ENCODE data around the gene BMP10. TPM values are rescaled to one million over a fixed set of nuclear protein-coding genes. Genes with fewer than 3 reads are reported as not detected.

Gene BMP10, protein sequence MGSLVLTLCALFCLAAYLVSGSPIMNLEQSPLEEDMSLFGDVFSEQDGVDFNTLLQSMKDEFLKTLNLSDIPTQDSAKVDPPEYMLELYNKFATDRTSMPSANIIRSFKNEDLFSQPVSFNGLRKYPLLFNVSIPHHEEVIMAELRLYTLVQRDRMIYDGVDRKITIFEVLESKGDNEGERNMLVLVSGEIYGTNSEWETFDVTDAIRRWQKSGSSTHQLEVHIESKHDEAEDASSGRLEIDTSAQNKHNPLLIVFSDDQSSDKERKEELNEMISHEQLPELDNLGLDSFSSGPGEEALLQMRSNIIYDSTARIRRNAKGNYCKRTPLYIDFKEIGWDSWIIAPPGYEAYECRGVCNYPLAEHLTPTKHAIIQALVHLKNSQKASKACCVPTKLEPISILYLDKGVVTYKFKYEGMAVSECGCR
- total RNA-seq (2012; rRNA removed) = not detected in 2 replicates

DNA sequence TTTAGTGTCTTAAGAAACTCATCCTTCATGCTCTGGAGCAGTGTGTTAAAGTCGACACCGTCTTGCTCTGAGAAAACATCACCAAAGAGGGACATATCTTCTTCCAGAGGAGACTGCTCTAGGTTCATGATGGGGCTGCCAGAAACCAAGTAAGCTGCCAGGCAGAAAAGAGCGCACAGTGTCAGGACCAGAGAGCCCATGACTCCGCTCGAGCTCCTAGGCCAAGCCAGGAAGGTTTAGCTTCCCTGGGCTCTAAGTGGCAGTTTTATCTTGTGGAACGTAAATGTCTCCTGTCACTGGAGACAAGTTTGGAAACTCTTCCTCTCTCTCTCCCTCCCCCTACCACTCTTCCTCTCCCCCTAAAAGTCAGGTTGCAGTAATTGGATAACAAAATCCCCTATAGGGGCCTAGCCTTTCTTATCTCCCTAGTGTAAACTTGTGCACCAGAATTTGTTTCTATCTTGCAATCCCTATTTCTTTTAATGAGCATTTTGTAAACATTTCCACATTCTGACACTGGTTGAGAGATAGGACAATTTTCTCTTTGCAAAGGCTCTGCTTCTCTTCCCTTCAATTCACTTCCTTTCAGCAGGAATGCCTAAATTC lies at the start of gene BMP10:
Gene BMP10 (minus strand): TSS at position 239 of the 606 bp plus-strand sequence. CDS start 39 bp downstream, at position 200.
- no peaks in the 10 kb centered on the region for H3K9me3 ChIP-seq (replicated peaks; ENCODE audit: low read length)
- no peak within 1 kb of the TSS for H3K4me3 ChIP-seq (ENCODE audit: low read length)
- H3K4me1 ChIP-seq (ENCODE audit: control insufficient read depth, insufficient read depth, low read length) = no peaks in the 10 kb centered on the region
- H3K4me2 ChIP-seq (ENCODE audit: low read length) = no peak within 1 kb of the TSS
- no peaks in the 10 kb centered on the region for H3K36me3 ChIP-seq (ENCODE audit: insufficient read depth, low read length)
- no peak within 1 kb of the TSS for H3K9ac ChIP-seq (ENCODE audit: low read depth, low read length)
- peaks cover 24% of the 10 kb centered on the region for H3K27me3 ChIP-seq (ENCODE audit: control insufficient read depth, insufficient read depth, low read length)

DNA sequence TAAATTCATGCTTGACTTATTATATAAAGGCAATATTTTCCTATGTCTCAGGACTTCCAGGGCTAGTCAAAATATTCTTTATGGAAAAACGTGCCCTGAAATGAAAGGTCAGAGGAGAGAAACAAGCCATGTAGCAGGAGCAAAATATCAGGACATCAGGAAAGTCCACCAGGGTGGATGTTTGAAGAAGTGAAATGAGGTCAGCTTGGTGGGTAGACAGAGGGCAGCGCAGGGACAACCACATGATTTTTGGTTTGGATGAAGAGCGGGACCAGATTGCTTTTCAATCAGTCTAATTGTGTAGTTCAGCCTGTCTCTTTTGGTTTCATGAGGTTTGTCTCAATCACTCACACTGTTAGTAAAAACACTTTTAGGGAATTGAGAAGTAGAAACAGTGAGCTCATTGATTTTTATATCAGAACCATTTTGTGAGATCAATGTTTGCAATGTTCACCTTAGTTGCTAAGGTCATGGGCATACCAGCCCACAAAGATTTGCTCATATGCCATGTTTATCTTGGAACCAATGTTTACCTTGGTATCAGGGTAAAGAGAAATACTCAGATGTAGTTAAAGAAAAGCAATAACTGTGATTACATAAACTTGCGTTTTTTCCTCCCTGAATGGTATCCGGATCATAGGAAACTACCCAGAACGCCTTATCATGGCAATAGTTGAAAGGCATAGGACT lies 49.4 kb upstream of the BMP10 start:
- H3K4me2 ChIP-seq (ENCODE audit: low read length) = no peak overlapping the region
- H3K4me1 ChIP-seq (ENCODE audit: control insufficient read depth, insufficient read depth, low read length) = no peaks in the 10 kb centered on the region
- H3K4me3 ChIP-seq (ENCODE audit: low read length) = no peak overlapping the region
- peaks cover 11% of the 10 kb centered on the region for H3K27me3 ChIP-seq (ENCODE audit: control insufficient read depth, insufficient read depth, low read length)
- no peaks in the 10 kb centered on the region for H3K36me3 ChIP-seq (ENCODE audit: insufficient read depth, low read length)
- H3K9ac ChIP-seq (ENCODE audit: low read depth, low read length) = no peak overlapping the region
- no peaks in the 10 kb centered on the region for H3K9me3 ChIP-seq (replicated peaks; ENCODE audit: low read length)

DNA sequence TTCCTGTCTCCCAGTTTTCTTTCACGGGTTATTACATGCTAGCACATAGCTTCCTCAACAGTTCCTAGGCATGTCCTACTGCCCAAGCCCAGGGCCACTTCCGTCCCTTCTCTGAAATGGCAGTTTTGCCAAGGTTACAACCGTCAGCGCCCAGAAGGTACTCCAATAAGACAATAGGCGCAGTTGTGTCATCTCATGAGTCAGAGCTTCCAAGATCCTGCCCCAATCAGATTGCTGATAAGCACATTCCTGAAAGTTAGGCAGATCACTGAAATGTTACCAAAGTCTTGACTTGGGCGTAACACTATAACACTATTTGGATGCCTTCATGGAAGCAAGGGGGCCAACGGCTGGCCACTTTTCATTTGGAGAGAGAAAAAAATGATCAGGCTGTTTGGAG lies 47.3 kb upstream of the BMP10 start:
- Histone ChIP-seq H3K4me2 (ENCODE audit: low read length) (no peak overlapping the region), H3K4me1 (ENCODE audit: control insufficient read depth, insufficient read depth, low read length) (no peaks in the 10 kb centered on the region), H3K9me3 (replicated peaks; ENCODE audit: low read length) (no peaks in the 10 kb centered on the region), H3K9ac (ENCODE audit: low read depth, low read length) (no peak overlapping the region), H3K27me3 (ENCODE audit: control insufficient read depth, insufficient read depth, low read length) (peaks cover 11% of the 10 kb centered on the region), H3K36me3 (ENCODE audit: insufficient read depth, low read length) (no peaks in the 10 kb centered on the region), H3K4me3 (ENCODE audit: low read length) (no peak overlapping the region)

DNA sequence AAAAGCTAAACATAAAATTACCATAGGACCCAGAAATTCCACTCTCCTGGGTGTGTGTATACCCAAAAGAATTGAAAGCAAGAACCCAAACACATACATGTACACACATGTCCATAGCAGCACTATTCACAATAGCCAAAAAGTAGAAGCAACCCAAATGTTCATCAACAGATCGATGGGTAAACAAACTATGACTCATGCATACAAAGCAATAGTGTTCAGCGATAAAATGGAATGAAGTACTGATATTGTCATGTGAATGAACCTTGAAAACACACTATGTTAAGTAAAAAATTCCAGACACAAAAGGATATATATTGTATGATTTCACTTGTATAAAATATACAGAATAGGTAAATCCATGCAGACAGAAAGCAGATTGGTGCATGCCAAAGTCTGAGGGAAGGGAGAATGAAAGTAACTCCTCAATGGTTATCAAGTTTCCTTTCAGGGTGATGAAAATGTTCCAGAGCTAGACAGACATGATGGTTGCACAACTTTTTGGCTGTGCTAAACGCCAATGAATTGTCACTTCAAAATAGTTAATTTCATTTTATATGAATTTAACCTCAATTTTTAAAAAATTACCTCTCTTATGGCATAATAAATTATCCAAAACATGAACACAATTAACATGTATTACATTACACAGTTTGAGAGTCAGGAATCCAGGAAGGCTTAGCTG lies 46.0 kb upstream of the BMP10 start:
- Histone ChIP-seq H3K4me2 (ENCODE audit: low read length) (no peak overlapping the region), H3K4me1 (ENCODE audit: control insufficient read depth, insufficient read depth, low read length) (no peaks in the 10 kb centered on the region), H3K27me3 (ENCODE audit: control insufficient read depth, insufficient read depth, low read length) (peaks cover 7% of the 10 kb centered on the region), H3K9ac (ENCODE audit: low read depth, low read length) (no peak overlapping the region), H3K36me3 (ENCODE audit: insufficient read depth, low read length) (no peaks in the 10 kb centered on the region), H3K4me3 (ENCODE audit: low read length) (no peak overlapping the region), H3K9me3 (replicated peaks; ENCODE audit: low read length) (no peaks in the 10 kb centered on the region)

DNA sequence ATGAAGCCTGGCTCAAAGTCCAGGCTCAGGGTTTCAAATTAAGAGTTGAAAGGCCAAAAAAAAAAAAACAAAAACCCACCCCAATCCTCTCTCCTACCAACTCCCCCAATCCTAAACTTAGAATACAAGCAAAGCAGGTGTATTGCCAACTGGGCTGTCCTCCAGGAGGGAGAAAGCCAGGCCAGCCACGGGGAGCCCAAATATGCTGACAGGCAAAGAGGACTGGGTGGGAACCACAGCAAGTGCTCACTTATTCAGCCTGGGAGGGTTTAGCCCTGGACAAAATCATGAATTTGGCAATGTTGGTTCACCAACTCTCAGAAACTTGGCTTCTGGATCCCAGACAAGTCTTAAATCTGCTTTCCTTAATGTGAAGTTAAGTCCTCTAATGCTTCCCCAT lies 45.0 kb upstream of the BMP10 start:
- Histone ChIP-seq H3K9me3 (replicated peaks; ENCODE audit: low read length) (no peaks in the 10 kb centered on the region), H3K4me3 (ENCODE audit: low read length) (no peak overlapping the region), H3K4me1 (ENCODE audit: control insufficient read depth, insufficient read depth, low read length) (no peaks in the 10 kb centered on the region), H3K4me2 (ENCODE audit: low read length) (no peak overlapping the region), H3K36me3 (ENCODE audit: insufficient read depth, low read length) (no peaks in the 10 kb centered on the region), H3K9ac (ENCODE audit: low read depth, low read length) (no peak overlapping the region), H3K27me3 (ENCODE audit: control insufficient read depth, insufficient read depth, low read length) (peaks cover 11% of the 10 kb centered on the region)

DNA sequence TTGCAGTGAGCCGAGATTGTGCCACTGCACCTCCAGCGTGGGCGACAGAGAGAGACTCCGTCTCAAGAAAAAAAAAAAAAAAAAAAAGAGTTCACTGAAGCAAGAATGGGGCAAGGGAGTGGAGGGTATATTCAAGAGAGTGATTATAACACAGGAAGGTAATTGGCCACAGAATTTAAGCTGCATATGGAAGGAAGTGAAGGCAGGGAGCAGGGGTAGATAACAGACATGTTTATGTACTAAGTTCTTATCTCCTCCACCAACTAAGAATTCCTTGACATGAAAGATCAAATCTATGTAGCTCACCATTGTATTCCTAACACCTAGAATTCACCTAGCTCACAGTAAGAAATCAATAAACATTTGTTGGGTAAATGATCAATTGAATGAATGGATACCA lies 44.2 kb upstream of the BMP10 start:
- no peaks in the 10 kb centered on the region for H3K36me3 ChIP-seq (ENCODE audit: insufficient read depth, low read length)
- H3K4me3 ChIP-seq (ENCODE audit: low read length) = no peak overlapping the region
- H3K9me3 ChIP-seq (replicated peaks; ENCODE audit: low read length) = no peaks in the 10 kb centered on the region
- H3K9ac ChIP-seq (ENCODE audit: low read depth, low read length) = no peak overlapping the region
- H3K4me1 ChIP-seq (ENCODE audit: control insufficient read depth, insufficient read depth, low read length) = no peaks in the 10 kb centered on the region
- H3K4me2 ChIP-seq (ENCODE audit: low read length) = no peak overlapping the region
- peaks cover 11% of the 10 kb centered on the region for H3K27me3 ChIP-seq (ENCODE audit: control insufficient read depth, insufficient read depth, low read length)

DNA sequence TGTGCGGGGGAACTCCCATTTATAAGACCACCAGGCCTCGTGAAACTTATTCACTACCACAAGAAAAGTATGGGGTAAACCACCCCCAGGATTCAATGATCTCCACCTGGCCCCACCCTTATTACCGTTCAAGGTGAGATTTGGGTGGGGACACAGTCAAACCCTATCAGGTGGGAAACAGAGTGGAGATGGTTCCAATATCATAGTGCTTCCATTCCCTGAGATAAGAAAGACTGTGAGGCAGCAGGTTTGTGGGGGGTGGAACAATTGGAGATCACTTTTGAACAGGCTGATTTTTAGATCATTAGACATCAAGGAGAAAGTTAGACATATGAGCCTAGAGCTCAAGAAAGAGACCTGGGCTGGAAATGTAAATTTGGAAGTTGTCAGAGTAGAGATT lies 42.2 kb upstream of the BMP10 start:
- no peak overlapping the region for H3K4me2 ChIP-seq (ENCODE audit: low read length)
- peaks cover 8% of the 10 kb centered on the region for H3K4me1 ChIP-seq (ENCODE audit: control insufficient read depth, insufficient read depth, low read length)
- no peak overlapping the region for H3K4me3 ChIP-seq (ENCODE audit: low read length)
- H3K27me3 ChIP-seq (ENCODE audit: control insufficient read depth, insufficient read depth, low read length) = peaks cover 11% of the 10 kb centered on the region
- no peak overlapping the region for H3K9ac ChIP-seq (ENCODE audit: low read depth, low read length)
- H3K36me3 ChIP-seq (ENCODE audit: insufficient read depth, low read length) = no peaks in the 10 kb centered on the region
- H3K9me3 ChIP-seq (replicated peaks; ENCODE audit: low read length) = no peaks in the 10 kb centered on the region

DNA sequence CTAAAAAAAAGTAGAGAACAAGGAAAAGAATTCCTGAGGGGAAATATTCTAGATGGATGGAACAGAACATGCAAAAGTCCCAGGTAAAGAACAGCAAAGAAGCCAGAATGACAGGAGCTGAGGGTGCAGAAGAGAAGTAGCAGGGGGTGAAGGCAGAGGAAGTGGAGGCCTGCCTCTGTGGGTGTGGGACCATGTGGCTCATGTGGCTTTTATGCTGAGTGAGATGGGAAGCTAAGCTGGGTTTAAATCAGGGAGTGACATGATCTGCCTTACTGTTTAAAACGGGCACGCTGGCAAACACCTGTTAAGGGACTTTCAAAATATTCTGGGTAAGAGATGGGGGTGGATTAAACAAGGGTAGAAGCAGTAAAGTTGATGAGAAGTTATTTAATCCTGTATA lies 41.5 kb upstream of the BMP10 start:
- no peak overlapping the region for H3K4me2 ChIP-seq (ENCODE audit: low read length)
- H3K9ac ChIP-seq (ENCODE audit: low read depth, low read length) = no peak overlapping the region
- no peaks in the 10 kb centered on the region for H3K36me3 ChIP-seq (ENCODE audit: insufficient read depth, low read length)
- peaks cover 11% of the 10 kb centered on the region for H3K4me1 ChIP-seq (ENCODE audit: control insufficient read depth, insufficient read depth, low read length)
- no peak overlapping the region for H3K4me3 ChIP-seq (ENCODE audit: low read length)
- H3K9me3 ChIP-seq (replicated peaks; ENCODE audit: low read length) = no peaks in the 10 kb centered on the region
- H3K27me3 ChIP-seq (ENCODE audit: control insufficient read depth, insufficient read depth, low read length) = peaks cover 10% of the 10 kb centered on the region

DNA sequence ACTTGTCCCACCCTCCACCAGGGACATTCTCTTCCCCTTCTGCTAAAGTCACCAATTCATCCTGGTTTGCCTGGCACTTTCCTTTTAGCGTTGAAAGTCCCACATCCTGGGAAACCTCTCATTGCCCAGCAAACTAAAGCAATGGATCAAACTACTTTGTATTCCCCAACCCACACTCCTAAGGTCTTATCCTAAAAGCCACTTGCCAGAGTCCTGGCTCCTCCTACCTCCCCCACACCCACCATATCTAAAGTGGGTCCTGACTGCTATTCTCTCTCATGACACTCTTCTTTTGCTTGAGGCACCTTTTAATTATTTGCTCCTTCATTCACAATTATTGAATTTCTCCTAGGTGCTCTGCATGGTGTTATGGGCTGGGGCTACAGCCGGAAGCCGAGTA lies 40.9 kb upstream of the BMP10 start:
- Histone ChIP-seq H3K9me3 (replicated peaks; ENCODE audit: low read length) (no peaks in the 10 kb centered on the region), H3K27me3 (ENCODE audit: control insufficient read depth, insufficient read depth, low read length) (peaks cover 7% of the 10 kb centered on the region), H3K36me3 (ENCODE audit: insufficient read depth, low read length) (no peaks in the 10 kb centered on the region), H3K9ac (ENCODE audit: low read depth, low read length) (no peak overlapping the region), H3K4me3 (ENCODE audit: low read length) (no peak overlapping the region), H3K4me2 (ENCODE audit: low read length) (no peak overlapping the region), H3K4me1 (ENCODE audit: control insufficient read depth, insufficient read depth, low read length) (peaks cover 11% of the 10 kb centered on the region)

DNA sequence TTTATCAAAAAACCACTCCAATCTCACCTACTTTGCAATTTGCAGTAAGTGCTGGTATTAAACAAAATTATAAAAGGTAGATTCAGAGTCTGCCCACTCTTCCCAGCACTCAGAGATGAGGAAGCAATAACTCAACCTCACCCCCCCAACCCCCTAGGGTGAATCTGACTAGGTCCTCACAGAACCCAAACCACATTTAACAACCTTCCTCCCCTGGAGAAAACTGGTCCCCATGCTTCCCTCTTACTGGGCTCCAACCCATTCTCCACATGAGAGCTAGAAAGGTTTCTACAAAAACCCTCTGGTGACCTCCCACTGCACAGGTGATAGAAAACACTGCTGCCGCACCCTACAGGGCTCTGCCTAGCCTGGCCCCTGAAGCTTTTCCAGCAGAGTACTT lies 40.5 kb upstream of the BMP10 start:
- Histone ChIP-seq H3K9me3 (replicated peaks; ENCODE audit: low read length) (no peaks in the 10 kb centered on the region), H3K36me3 (ENCODE audit: insufficient read depth, low read length) (no peaks in the 10 kb centered on the region), H3K9ac (ENCODE audit: low read depth, low read length) (no peak overlapping the region), H3K27me3 (ENCODE audit: control insufficient read depth, insufficient read depth, low read length) (peaks cover 7% of the 10 kb centered on the region), H3K4me1 (ENCODE audit: control insufficient read depth, insufficient read depth, low read length) (peaks cover 11% of the 10 kb centered on the region), H3K4me2 (ENCODE audit: low read length) (no peak overlapping the region), H3K4me3 (ENCODE audit: low read length) (no peak overlapping the region)

DNA sequence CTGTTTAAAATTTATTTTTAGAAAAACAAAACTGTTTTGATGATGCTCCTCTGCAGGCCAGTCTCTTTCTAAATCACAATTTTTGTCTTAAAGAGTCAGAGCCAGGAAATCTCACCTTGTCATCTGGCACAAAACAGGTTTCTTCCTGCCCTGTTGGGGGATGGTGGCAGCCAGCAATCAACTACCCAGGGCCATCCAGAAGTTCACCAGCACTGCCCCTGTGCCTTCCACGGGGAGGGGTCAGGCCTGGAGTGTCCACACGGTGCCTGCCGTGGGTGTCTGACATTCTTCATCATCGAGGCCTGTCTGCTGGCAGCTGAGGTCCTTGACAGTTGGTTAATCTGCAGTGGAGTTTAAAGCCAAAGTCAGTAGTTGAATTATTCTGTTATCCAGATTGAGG lies 40.0 kb upstream of the BMP10 start:
- H3K36me3 ChIP-seq (ENCODE audit: insufficient read depth, low read length) = no peaks in the 10 kb centered on the region
- H3K4me3 ChIP-seq (ENCODE audit: low read length) = no peak overlapping the region
- H3K9me3 ChIP-seq (replicated peaks; ENCODE audit: low read length) = no peaks in the 10 kb centered on the region
- H3K4me2 ChIP-seq (ENCODE audit: low read length) = no peak overlapping the region
- H3K27me3 ChIP-seq (ENCODE audit: control insufficient read depth, insufficient read depth, low read length) = peaks cover 7% of the 10 kb centered on the region
- H3K4me1 ChIP-seq (ENCODE audit: control insufficient read depth, insufficient read depth, low read length) = peaks cover 11% of the 10 kb centered on the region
- no peak overlapping the region for H3K9ac ChIP-seq (ENCODE audit: low read depth, low read length)
